WTC11 (cell line): ENCODE results near the gene ROR2. TPM values are rescaled to one million over a fixed set of nuclear protein-coding genes. Genes with fewer than 3 reads are reported as not detected.

Experiments
- ATAC-seq: fragments of 200-7000 bp; cut with Tn5 transposase; 2 replicates; pipeline ENCODE4 v1.10.0; 2021; ENCODE audit warnings: mild to moderate bottlenecking, moderate library complexity
- CTCF ChIA-PET: fragments of 300-600 bp; sonication (Branson Sonifier 250); formaldehyde crosslinking; loops from one replicate; lab custom pipeline; 2021; ENCODE audit warnings: antibody characterized with exemption; lab: Charles Lee
- POLR2A ChIA-PET: fragments of 350-600 bp; sonication (Branson Sonifier 250); formaldehyde crosslinking; loops from one replicate; lab custom pipeline; 2021; ENCODE audit warnings: antibody characterized with exemption; lab: Charles Lee
- DNase-seq: peaks from one replicate; pipeline ENCODE4 v3.0.0; 2021; ENCODE audit warnings: low spot score
- H3K27ac Mint-ChIP-seq: 2 replicates; pipeline ENCODE4 v1.8.0; 2021; ENCODE audit warnings: mixed read lengths
- H3K27me3 Mint-ChIP-seq: 2 replicates; pipeline ENCODE4 v1.8.0; 2021; ENCODE audit warnings: low read depth, mild to moderate bottlenecking, moderate library complexity, mixed read lengths
- H3K36me3 Mint-ChIP-seq: 2 replicates; pipeline ENCODE4 v1.8.0; 2021; ENCODE audit warnings: mixed read lengths
- H3K4me1 Mint-ChIP-seq: 2 replicates; pipeline ENCODE4 v1.8.0; 2022; ENCODE audit warnings: mixed read lengths
- H3K4me3 Mint-ChIP-seq: 2 replicates; pipeline ENCODE4 v1.8.0; 2021; ENCODE audit warnings: mild to moderate bottlenecking, moderate library complexity, mixed read lengths
- H3K9me3 Mint-ChIP-seq: 2 replicates; pipeline ENCODE4 v1.8.0; 2021; ENCODE audit warnings: mixed read lengths
- AR ChIP-seq: fragments of 250-450 bp; sonication (Bioruptor Pico); IDR thresholded peaks from 2 replicates; pipeline ENCODE4 v1.9.0; 2021; ENCODE audit warnings: mild to moderate bottlenecking
- ATF2 ChIP-seq: sonication (generic); formaldehyde crosslinking; IDR thresholded peaks from 2 replicates; pipeline ENCODE4 v1.8.1; 2022; ENCODE audit warnings: low read depth, missing genetic modification reagents, borderline replicate concordance
- CREM ChIP-seq: sonication (generic); formaldehyde crosslinking; IDR thresholded peaks from 2 replicates; pipeline ENCODE4 v1.8.1; 2022; ENCODE audit warnings: mild to moderate bottlenecking, missing genetic modification reagents, moderate library complexity
- HMGA2 ChIP-seq: fragments of 250-450 bp; sonication (Bioruptor Pico); IDR thresholded peaks from 2 replicates; pipeline ENCODE4 v1.4.0; 2021; ENCODE audit warnings: mild to moderate bottlenecking, moderate library complexity
- JUN ChIP-seq: sonication (generic); formaldehyde crosslinking; IDR thresholded peaks from 2 replicates; pipeline ENCODE4 v1.8.0; 2023; ENCODE audit warnings: mild to moderate bottlenecking, missing genetic modification reagents
- MXD4 ChIP-seq: fragments of 250-450 bp; sonication (Bioruptor Pico); IDR thresholded peaks from 2 replicates; pipeline ENCODE4 v1.8.0; 2021; ENCODE audit warnings: mild to moderate bottlenecking, moderate library complexity, borderline replicate concordance
- MYBL2 ChIP-seq: sonication (generic); formaldehyde crosslinking; IDR thresholded peaks from 2 replicates; pipeline ENCODE4 v1.8.1; 2023; ENCODE audit warnings: mild to moderate bottlenecking, moderate library complexity, missing genetic modification reagents
- NR1H2 ChIP-seq: sonication (generic); formaldehyde crosslinking; IDR thresholded peaks from 2 replicates; pipeline ENCODE4 v1.9.0; 2021; ENCODE audit warnings: mild to moderate bottlenecking, moderate library complexity, missing genetic modification reagents
- NR2C2 ChIP-seq: sonication (generic); formaldehyde crosslinking; IDR thresholded peaks from 2 replicates; pipeline ENCODE4 v1.8.0; 2022; ENCODE audit warnings: mild to moderate bottlenecking, missing genetic modification reagents
- RORB ChIP-seq: fragments of 250-450 bp; sonication (Bioruptor Pico); IDR thresholded peaks from 2 replicates; pipeline ENCODE4 v1.9.0; 2021; ENCODE audit warnings: mild to moderate bottlenecking
- TP53 ChIP-seq: sonication (generic); formaldehyde crosslinking; IDR thresholded peaks from 2 replicates; pipeline ENCODE4 v1.8.1; 2023; ENCODE audit warnings: mild to moderate bottlenecking, missing genetic modification reagents
- ZBTB21 ChIP-seq: sonication (generic); formaldehyde crosslinking; IDR thresholded peaks from 2 replicates; pipeline ENCODE4 v1.8.1; 2023; ENCODE audit warnings: mild to moderate bottlenecking, missing genetic modification reagents, borderline replicate concordance
- ZNF138 ChIP-seq: sonication (generic); formaldehyde crosslinking; conservative IDR thresholded peaks from 2 replicates; pipeline ENCODE4 v1.8.1; 2022; ENCODE audit warnings: mild to moderate bottlenecking, moderate library complexity, missing genetic modification reagents
- total RNA-seq: library from RNA; stranded (reverse); gene quantifications from 3 replicates; pipeline ENCODE4 v1.2.3, GENCODE V29; 2021
- TF ChIP-seq, protein P1 (sequence below): sonication (generic); formaldehyde crosslinking; IDR thresholded peaks from 2 replicates; pipeline ENCODE4 v1.8.0; 2023; ENCODE audit warnings: missing genetic modification reagents
- TF ChIP-seq, protein P2 (sequence below): sonication (generic); formaldehyde crosslinking; IDR thresholded peaks from 2 replicates; pipeline ENCODE4 v1.8.0; 2023; ENCODE audit warnings: mild to moderate bottlenecking, missing genetic modification reagents
- TF ChIP-seq, protein P3 (sequence below): fragments of 250-450 bp; sonication (Bioruptor Pico); IDR thresholded peaks from 2 replicates; pipeline ENCODE4 v2.1.2; 2022; ENCODE audit warnings: mild to moderate bottlenecking, moderate library complexity

The ROR2 gene
- total RNA-seq, 1 experiment from 2014 or later, result 19.8 TPM

- H3K36me3 Mint-ChIP-seq, result peaks cover 8% of the 10 kb centered on the region
- POLR2A ChIA-PET, result no interaction called here
- CTCF ChIA-PET, result interaction anchor here (1.9 kb wide), 1 partner anchor 11 kb away, joined by 12 read pairs; no protein-coding TSS in a partner anchor
- H3K27ac Mint-ChIP-seq, result no peak overlapping the region
- ATAC-seq (no peak), DNase-seq (no peak)
- peaks cover 19% of the 10 kb centered on the region for H3K9me3 Mint-ChIP-seq
- no peak overlapping the region for H3K4me3 Mint-ChIP-seq
- TF ChIP-seq ATF2 (CRISPR knock-in tag) (no peak), ZBTB21 (CRISPR knock-in tag) (no peak), AR (CRISPR knock-in tag) (no peak), NR2C2 (CRISPR knock-in tag) (no peak), ZNF138 (CRISPR knock-in tag) (no peak), HMGA2 (CRISPR knock-in tag) (no peak), MXD4 (CRISPR knock-in tag) (no peak), JUN (CRISPR knock-in tag) (no peak), TP53 (no peak), MYBL2 (no peak)
- TF ChIP-seq, protein P1, sequence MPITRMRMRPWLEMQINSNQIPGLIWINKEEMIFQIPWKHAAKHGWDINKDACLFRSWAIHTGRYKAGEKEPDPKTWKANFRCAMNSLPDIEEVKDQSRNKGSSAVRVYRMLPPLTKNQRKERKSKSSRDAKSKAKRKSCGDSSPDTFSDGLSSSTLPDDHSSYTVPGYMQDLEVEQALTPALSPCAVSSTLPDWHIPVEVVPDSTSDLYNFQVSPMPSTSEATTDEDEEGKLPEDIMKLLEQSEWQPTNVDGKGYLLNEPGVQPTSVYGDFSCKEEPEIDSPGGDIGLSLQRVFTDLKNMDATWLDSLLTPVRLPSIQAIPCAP, result no peak
- TF ChIP-seq, protein P2, sequence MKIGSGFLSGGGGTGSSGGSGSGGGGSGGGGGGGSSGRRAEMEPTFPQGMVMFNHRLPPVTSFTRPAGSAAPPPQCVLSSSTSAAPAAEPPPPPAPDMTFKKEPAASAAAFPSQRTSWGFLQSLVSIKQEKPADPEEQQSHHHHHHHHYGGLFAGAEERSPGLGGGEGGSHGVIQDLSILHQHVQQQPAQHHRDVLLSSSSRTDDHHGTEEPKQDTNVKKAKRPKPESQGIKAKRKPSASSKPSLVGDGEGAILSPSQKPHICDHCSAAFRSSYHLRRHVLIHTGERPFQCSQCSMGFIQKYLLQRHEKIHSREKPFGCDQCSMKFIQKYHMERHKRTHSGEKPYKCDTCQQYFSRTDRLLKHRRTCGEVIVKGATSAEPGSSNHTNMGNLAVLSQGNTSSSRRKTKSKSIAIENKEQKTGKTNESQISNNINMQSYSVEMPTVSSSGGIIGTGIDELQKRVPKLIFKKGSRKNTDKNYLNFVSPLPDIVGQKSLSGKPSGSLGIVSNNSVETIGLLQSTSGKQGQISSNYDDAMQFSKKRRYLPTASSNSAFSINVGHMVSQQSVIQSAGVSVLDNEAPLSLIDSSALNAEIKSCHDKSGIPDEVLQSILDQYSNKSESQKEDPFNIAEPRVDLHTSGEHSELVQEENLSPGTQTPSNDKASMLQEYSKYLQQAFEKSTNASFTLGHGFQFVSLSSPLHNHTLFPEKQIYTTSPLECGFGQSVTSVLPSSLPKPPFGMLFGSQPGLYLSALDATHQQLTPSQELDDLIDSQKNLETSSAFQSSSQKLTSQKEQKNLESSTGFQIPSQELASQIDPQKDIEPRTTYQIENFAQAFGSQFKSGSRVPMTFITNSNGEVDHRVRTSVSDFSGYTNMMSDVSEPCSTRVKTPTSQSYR (CRISPR knock-in tag), result no peak
- TF ChIP-seq, all 79 proteins: peak for 0
- H3K4me1 Mint-ChIP-seq, result peaks cover 26% of the 10 kb centered on the region
- peaks cover 2% of the 10 kb centered on the region; the same call in 1 of the 2 replicates for H3K27me3 Mint-ChIP-seq
Observed at GRCh38 chr9:91768977-91769916, 180.8 kb downstream of the ROR2 start.

DNA sequence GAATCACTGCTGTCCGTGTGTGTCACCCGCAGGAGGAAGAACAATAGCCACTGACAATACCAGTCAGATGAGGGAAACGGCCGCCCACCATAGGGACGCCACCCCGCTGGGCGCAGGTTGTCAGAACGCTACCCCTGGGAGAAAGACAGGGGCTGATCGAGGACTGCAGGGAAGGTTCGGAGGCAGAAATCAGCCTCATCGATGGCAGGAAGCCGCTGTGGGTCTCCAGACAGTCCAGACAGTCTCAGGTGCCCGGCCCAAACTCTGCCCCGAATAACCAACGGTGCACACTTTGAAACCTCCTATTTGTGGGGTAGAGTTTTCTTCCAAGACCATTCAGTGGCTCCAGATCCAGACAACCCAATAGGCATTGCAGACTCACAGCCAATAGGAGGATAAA, 181.5 kb downstream of the ROR2 start:
- H3K4me3 Mint-ChIP-seq, result no peak overlapping the region
- peaks cover 8% of the 10 kb centered on the region for H3K36me3 Mint-ChIP-seq
- no peak for TF ChIP-seq NR1H2 (CRISPR knock-in tag)
- no peak for TF ChIP-seq CREM (CRISPR knock-in tag)
- TF ChIP-seq, protein P3, sequence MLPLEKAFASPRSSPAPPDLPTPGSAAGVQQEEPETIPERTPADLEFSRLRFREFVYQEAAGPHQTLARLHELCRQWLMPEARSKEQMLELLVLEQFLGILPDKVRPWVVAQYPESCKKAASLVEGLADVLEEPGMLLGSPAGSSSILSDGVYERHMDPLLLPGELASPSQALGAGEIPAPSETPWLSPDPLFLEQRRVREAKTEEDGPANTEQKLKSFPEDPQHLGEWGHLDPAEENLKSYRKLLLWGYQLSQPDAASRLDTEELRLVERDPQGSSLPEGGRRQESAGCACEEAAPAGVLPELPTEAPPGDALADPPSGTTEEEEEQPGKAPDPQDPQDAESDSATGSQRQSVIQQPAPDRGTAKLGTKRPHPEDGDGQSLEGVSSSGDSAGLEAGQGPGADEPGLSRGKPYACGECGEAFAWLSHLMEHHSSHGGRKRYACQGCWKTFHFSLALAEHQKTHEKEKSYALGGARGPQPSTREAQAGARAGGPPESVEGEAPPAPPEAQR (CRISPR knock-in tag), result no peak
- TF ChIP-seq RORB (CRISPR knock-in tag), result no peak
- peaks cover 22% of the 10 kb centered on the region for H3K4me1 Mint-ChIP-seq
- ChIA-PET POLR2A (no interaction called here), CTCF (interaction anchor here (1.9 kb wide), 1 partner anchor 10 kb away, joined by 12 read pairs; no protein-coding TSS in a partner anchor)
- ATAC-seq (no peak), DNase-seq (no peak)
- peaks cover 2% of the 10 kb centered on the region; the same call in 1 of the 2 replicates for H3K27me3 Mint-ChIP-seq
- H3K27ac Mint-ChIP-seq, result no peak overlapping the region
- peaks cover 19% of the 10 kb centered on the region for H3K9me3 Mint-ChIP-seq
